ENCODE results near the gene SPATA25. TPM values are rescaled to one million over a fixed set of nuclear protein-coding genes. Genes with fewer than 3 reads are reported as not detected.

The SPATA25 gene, protein sequence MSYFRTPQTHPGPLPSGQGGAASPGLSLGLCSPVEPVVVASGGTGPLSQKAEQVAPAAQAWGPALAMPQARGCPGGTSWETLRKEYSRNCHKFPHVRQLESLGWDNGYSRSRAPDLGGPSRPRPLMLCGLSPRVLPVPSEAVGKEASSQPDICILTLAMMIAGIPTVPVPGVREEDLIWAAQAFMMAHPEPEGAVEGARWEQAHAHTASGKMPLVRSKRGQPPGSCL
- 3.8 and 5.8 TPM in 2 replicates for total RNA-seq (2022)
- percentile 65 among the genes with signal in this experiment for Bru-seq, nascent RNA
- percentile 59 among the genes with signal in this experiment for BruChase-seq, experiment 1, labeled RNA remaining after a 6-hour chase
- percentile 69 among the genes with signal in this experiment for BruChase-seq, experiment 2, labeled RNA remaining after a 2-hour chase
- long read RNA-seq: 0 reads

DNA sequence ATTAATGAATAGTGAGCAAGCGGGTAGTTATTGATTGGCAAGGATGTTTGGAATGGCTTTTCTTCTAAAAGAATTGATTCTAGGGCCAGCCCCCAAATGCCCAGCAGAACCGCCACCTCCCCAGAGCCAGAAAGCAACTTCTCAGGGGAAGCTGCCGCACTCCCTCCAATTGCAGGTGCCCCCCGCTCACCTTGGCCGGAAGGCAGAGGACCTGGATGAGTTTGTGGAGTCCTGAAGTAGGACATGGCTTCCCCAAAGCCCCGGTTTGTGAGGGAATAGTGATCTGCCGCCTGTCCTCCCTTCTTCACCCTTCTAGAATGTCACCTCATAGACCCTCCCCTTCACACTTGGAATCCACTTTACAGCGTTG lies at the start of gene SPATA25:
Gene SPATA25, minus strand, starts transcription at position 277 of the 370 bp plus-strand sequence. Its CDS starts 32 bp downstream, at position 245.
- no peak for DNase-seq
- intact Hi-C loops (cut with micrococcal nuclease; ENCODE audit: unreplicated experiment): no loop called here
- H3K27ac Mint-ChIP-seq (ENCODE audit: unreplicated experiment): no peak within 1 kb of the TSS
- no TSS peak for BruUV-seq (replicated peaks)
- H3K36me3 Mint-ChIP-seq (ENCODE audit: insufficient read depth, unreplicated experiment): peaks cover 45% of the 10 kb centered on the region
- no peaks in the 10 kb centered on the region for H3K27me3 Mint-ChIP-seq (ENCODE audit: unreplicated experiment)
- TF ChIP-seq, protein P1, sequence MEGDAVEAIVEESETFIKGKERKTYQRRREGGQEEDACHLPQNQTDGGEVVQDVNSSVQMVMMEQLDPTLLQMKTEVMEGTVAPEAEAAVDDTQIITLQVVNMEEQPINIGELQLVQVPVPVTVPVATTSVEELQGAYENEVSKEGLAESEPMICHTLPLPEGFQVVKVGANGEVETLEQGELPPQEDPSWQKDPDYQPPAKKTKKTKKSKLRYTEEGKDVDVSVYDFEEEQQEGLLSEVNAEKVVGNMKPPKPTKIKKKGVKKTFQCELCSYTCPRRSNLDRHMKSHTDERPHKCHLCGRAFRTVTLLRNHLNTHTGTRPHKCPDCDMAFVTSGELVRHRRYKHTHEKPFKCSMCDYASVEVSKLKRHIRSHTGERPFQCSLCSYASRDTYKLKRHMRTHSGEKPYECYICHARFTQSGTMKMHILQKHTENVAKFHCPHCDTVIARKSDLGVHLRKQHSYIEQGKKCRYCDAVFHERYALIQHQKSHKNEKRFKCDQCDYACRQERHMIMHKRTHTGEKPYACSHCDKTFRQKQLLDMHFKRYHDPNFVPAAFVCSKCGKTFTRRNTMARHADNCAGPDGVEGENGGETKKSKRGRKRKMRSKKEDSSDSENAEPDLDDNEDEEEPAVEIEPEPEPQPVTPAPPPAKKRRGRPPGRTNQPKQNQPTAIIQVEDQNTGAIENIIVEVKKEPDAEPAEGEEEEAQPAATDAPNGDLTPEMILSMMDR (IDR thresholded peaks at IDR 0.05; ENCODE audit: unreplicated experiment): no peak
- H3K9me3 Mint-ChIP-seq (ENCODE audit: low read depth, unreplicated experiment): no peaks in the 10 kb centered on the region
- CTCF ChIA-PET: no interaction called here
- no peak within 1 kb of the TSS for H3K4me3 Mint-ChIP-seq (ENCODE audit: low read depth, unreplicated experiment)
- peaks cover 6% of the 10 kb centered on the region for H3K4me1 Mint-ChIP-seq (ENCODE audit: low read depth, unreplicated experiment)

DNA sequence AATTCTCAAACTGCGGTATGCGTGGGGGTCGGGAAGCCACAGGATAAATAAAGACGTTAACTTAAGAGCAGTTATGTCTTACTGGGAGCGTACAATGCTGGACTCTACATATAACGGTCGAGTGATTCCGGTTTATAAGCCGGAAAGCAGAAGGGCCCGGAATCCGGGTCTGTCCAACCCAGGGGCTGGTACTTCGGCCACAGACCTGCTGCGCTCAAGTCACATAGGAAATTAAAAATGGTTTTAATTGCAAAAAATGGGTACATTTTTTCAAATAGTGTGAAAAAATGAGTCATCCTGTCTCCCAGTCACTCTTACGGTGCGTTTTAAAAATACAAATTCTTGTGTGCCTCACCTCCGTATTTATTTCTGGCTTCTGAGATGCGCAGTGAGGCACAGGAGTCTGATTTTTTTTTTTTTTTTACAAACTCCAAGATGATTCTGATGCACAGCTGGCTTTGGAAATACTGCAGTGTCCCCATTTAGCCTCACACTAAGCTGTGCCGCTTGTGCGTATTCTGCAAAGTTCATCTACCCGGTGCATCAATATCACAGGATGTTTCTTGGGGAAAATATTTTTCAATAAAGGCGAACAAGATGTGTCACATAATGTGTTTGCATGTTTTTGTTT lies 48.1 kb upstream of the SPATA25 start:
- Mint-ChIP-seq H3K4me3 (ENCODE audit: low read depth, unreplicated experiment) (peak overlapping the region; percentile 100), H3K36me3 (ENCODE audit: insufficient read depth, unreplicated experiment) (peaks cover 70% of the 10 kb centered on the region), H3K4me1 (ENCODE audit: low read depth, unreplicated experiment) (peaks cover 6% of the 10 kb centered on the region), H3K27ac (ENCODE audit: unreplicated experiment) (peak overlapping the region; percentile 99), H3K9me3 (ENCODE audit: low read depth, unreplicated experiment) (no peaks in the 10 kb centered on the region), H3K27me3 (ENCODE audit: unreplicated experiment) (no peaks in the 10 kb centered on the region)
- intact Hi-C loops (cut with micrococcal nuclease; ENCODE audit: unreplicated experiment): no loop called here
- no peak for DNase-seq
- TF ChIP-seq, protein P1 (IDR thresholded peaks at IDR 0.05; ENCODE audit: unreplicated experiment): no peak
- TSS peak; percentile 80 for BruUV-seq (replicated peaks)
- CTCF ChIA-PET: interaction anchor here (0.7 to 2.3 kb wide), 8 partner anchors 11 to 95 kb away, joined by 3 to 7 read pairs (median 4); no protein-coding TSS in a partner anchor

DNA sequence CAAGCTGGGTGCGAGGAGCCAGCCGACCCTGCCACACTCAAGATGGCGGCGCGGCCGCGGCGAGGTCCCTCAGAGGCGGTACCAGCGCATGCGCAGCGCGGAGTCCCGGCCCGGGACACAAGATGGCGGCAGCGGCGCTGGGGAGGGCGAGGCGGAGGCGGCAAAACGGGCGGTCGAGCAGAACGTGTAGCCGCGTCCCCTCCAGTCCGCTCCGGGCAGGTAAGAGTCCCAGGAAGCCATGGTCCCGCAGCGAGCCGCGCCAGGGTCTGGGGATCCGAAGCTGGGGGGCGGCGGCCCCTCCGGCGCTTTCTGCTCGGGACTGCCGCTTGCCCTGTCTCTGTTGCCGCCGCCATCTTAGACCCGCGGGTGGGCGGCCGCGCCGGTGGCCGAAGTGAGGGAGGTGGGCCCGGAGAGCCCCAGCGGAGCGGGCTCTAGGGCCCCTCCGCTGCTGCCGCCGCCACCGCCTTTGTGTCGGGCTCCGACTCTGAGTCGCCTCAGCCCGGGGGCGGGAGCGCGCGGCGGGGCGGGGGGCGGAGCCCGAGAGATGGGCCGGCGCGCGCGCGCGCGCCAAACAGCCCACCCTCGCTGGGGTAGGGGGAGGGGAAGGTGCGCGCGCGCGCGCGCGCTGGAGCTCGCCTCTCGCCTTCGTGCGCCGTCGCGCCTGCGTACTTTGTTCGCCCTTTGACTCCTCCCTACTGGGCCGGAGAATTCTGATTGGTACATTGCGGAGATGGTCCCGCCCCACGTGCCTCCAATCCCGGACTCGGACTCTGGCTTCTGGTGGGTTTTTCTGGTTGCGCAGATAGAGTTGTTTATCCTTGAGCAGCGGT lies 47.4 kb upstream of the SPATA25 start, which contains the start of gene PCIF1:
Gene PCIF1, plus strand, starts transcription at position 98 of the 830 bp plus-strand sequence. CDS start 4,317 bp downstream, outside the sequence.
- peaks cover 65% of the 10 kb centered on the region for H3K36me3 Mint-ChIP-seq (ENCODE audit: insufficient read depth, unreplicated experiment)
- peaks cover 6% of the 10 kb centered on the region for H3K4me1 Mint-ChIP-seq (ENCODE audit: low read depth, unreplicated experiment)
- TF ChIP-seq, protein P1 (IDR thresholded peaks at IDR 0.05; ENCODE audit: unreplicated experiment): no peak
- BruUV-seq (replicated peaks): no TSS peak
- peak within 1 kb of the TSS; percentile 99 for H3K27ac Mint-ChIP-seq (ENCODE audit: unreplicated experiment)
- DNase-seq: peak; percentile 99
- no peaks in the 10 kb centered on the region for H3K9me3 Mint-ChIP-seq (ENCODE audit: low read depth, unreplicated experiment)
- peak within 1 kb of the TSS; percentile 100 for H3K4me3 Mint-ChIP-seq (ENCODE audit: low read depth, unreplicated experiment)
- H3K27me3 Mint-ChIP-seq (ENCODE audit: unreplicated experiment): no peaks in the 10 kb centered on the region
- CTCF ChIA-PET: interaction anchor here (0.7 to 2.3 kb wide), 9 partner anchors 10 to 135 kb away, joined by 3 to 7 read pairs (median 4); no protein-coding TSS in a partner anchor
- intact Hi-C loops (cut with micrococcal nuclease; ENCODE audit: unreplicated experiment): no loop called here

DNA sequence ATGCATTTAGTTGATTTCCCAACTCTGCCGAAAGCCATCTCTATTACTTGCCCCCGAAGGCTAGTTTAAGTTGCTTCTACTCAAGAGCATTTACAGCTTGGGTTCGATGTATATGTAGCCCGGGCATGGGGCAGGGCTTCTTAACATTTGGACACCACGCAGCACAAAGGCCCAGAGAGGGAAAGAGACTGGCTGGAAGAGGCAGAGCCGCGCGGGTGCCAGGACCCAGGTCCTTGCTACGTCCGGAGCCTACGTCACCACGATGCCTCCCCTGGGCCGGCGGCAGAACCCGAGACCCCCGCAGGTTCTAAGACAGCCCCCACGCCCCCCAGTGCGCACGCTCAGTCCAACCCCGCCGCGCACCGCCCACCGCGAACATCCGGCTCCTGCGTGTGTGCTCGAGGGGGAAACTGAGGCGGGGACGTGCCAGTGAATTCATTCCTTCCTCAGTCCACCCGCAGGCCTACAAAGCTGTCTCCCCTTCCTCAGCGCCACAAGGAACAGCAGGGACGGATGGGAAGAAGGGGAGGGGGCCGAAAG lies 46.7 kb upstream of the SPATA25 start:
- CTCF ChIA-PET: interaction anchor here (0.6 to 2.3 kb wide), 13 partner anchors 10 to 135 kb away, joined by 3 to 7 read pairs (median 4); partner anchors contain the start of gene ZSWIM1
- H3K4me1 Mint-ChIP-seq (ENCODE audit: low read depth, unreplicated experiment): peaks cover 6% of the 10 kb centered on the region
- H3K36me3 Mint-ChIP-seq (ENCODE audit: insufficient read depth, unreplicated experiment): peaks cover 58% of the 10 kb centered on the region
- H3K4me3 Mint-ChIP-seq (ENCODE audit: low read depth, unreplicated experiment): peak overlapping the region; percentile 100
- no peaks in the 10 kb centered on the region for H3K9me3 Mint-ChIP-seq (ENCODE audit: low read depth, unreplicated experiment)
- no peaks in the 10 kb centered on the region for H3K27me3 Mint-ChIP-seq (ENCODE audit: unreplicated experiment)
- TF ChIP-seq, protein P1 (IDR thresholded peaks at IDR 0.05; ENCODE audit: unreplicated experiment): no peak
- intact Hi-C loops (cut with micrococcal nuclease; ENCODE audit: unreplicated experiment): no loop called here
- peak overlapping the region; percentile 99 for H3K27ac Mint-ChIP-seq (ENCODE audit: unreplicated experiment)
- TSS peak; percentile 72 for BruUV-seq (replicated peaks)
- DNase-seq: peak; percentile 58

Measured in Calu3 (cell line).